NCI-H2107 (cell line): Measurements from ENCODE around the gene LRP10.
A peak's percentile ranks its signal among the peaks of the same experiment; 100 is the strongest.

ENCODE experiments used
- DNase-seq: peaks from one replicate; lab custom pipeline; 2025; lab: John Stamatoyannopoulos, UW

LRP10 gene

DNA sequence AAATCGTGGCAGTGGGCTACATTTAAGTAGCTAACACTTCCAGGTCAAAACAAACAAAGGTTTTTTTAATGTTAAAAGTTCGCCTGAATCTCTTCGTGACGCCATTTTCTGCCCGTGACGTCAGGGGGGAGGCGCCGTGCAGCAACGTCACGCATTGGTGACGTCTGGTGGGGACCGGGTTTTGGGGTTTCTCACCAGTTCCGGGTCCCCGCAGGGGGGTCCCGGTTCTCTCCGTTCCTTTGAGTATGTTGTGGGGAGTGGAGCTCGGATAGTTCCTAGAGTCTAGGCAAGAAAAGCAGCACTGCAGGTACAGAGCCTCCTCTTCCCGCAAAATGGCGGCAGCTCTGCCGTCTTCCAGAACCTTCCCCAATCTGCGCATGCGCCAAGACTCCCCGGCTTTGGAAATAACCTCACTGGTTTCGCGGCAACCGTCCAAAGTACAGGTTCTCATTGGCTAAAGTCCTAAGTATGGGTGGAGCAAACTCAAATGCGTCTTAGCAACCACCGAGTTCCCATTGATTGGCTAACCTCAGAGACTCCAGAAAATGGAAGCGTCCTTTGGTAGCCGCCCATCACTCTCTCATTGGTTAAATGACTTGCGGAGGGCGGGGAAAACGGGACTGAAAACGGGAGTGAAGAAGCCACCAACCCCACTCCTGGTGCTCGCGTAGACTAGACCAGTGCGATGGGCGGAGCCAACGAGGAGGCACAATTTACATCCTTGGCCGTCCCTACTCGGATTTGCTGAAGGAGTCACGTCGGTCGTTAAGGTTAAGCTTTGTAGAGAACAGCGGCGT lies 47.5 kb downstream of the LRP10 start, which contains the start of gene RBM23:
TSS of gene RBM23 (minus strand) at position 346 of the 797 bp plus-strand sequence.
- peak; percentile 100 for DNase-seq

GRCh38 chr14:22919601-22919921 lies 48.0 kb downstream of the LRP10 start:
- DNase-seq: no peak

- no peak for DNase-seq
These were observed 49.2 kb downstream of the LRP10 start for GRCh38 chr14:22920697-22921096.

DNA sequence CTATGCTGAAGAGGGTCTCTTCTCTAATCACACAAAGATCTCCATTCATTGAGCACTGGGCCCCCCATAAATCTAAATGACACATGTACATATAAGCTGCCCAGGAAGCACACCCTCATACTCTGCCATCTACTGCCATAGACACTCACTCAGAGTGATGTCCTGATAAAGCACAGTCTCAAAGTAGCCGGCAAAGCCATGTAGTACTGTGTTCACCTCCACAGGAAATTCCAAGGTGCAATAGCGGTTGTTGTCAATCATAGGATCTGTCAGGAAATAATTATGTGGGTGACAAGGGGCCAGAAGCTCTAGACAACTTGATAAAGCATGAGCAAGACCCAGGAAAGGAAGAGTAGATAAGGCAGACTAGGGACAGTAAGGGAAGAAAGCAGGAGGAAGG lies 50.8 kb downstream of the LRP10 start:
- no peak for DNase-seq

DNA sequence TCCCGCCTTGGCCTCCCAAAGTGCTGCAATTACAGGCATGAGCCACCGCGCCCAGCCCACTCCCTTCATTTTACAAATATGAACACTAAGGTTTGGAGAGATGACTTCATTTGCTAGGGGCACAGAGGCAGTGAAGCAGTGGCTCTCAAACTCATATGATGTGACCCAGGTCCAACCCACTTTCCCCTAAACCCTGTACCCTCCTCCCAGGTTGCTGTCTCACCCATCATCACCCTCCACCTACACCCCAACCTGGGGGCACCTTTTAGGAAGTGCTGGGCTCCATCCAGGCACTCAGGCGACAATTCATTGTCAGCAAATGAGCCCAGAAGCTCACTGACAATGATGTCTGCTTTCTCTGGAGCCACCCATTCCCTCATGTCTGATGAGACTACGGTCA lies 52.2 kb downstream of the LRP10 start:
- no peak for DNase-seq

DNA sequence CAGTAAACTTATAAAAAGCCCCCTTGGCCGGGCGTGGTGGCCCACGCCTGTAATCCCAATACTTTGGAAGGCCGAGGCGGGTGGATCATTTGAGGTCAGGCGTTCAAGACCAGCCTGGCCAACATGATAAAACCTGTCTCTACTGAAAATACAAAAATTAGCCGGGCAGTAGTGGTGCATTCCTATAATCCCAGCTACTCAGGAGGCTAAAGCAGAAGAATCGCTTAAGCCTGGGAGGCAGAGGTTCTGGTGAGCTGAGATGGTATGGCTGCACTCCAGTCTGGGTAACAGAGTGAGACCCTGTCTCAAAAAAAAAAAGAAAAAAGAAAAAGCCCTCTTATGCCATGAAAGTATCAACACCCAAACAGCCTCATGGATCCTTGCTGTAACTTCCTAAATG lies 54.0 kb downstream of the LRP10 start:
- no peak for DNase-seq

DNA sequence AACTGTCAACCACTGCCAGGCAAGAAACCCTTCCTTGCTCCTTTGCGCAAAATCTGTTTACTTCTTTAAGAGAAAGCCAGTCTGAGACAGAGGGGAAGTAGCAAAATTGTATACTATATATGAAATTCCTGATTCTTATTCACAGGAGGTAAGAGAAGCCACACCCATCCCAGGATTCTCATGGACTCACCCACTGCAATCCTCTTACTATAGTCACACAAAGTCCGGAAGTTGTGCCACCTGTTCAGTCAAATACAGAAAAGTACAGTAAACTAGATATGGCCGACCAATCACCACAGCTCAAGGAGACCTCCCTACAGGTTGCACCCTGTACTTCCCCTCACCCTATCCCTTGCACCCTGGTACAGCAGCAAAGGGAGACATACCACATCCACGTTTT lies 54.8 kb downstream of the LRP10 start:
- no peak for DNase-seq

GRCh38 chr14:22928237-22929103 lies 56.9 kb downstream of the LRP10 start:
- no peak for DNase-seq

- peak; percentile 99 for DNase-seq
These were observed 57.8 kb downstream of the LRP10 start, which contains the start of gene PRMT5 for GRCh38 chr14:22929104-22929960. PRMT5 (minus strand) TSS chr14:22929376; CDS start chr14:22929361, 15 bp downstream.

DNA sequence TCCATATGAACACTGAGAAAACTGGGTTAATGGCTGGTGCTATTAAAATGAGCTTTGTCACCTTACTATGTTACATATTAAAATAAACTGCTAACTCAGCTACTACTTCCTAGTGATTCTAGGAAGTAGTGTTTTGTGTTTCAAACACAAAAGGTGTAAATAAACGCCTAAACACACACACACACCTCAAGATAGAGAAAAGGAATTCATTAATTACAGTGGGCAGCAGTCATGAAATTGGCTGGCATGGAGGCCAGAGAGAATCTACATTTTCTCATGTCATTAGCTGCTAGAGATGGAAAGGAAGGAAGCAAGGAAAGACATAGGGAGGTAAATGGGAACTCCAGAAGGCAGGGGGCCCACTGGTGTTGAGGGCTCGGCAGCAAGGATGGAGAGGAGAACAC lies 58.4 kb downstream of the LRP10 start:
- DNase-seq: no peak
